Measurements from ENCODE around the gene PANX3.

- TF ChIP-seq GATA3 (IDR thresholded peaks at IDR 0.05; ENCODE audit: low read depth, low read length) (no peak), GATA2 (IDR thresholded peaks at IDR 0.05; ENCODE audit: low read depth, low read length) (no peak)
Measured at GRCh38 chr11:124663861-124664260, 52.6 kb downstream of the PANX3 start.
